DMS153 treated with DMSO at 0.1 percent for 48 hours (cell line): ENCODE data around the gene CD99L2.

Experiments used
- DNase-seq: peaks from one replicate; lab custom pipeline; 2025; ENCODE audit not compliant: unreplicated experiment; lab: John Stamatoyannopoulos, UW

The CD99L2 gene, protein sequence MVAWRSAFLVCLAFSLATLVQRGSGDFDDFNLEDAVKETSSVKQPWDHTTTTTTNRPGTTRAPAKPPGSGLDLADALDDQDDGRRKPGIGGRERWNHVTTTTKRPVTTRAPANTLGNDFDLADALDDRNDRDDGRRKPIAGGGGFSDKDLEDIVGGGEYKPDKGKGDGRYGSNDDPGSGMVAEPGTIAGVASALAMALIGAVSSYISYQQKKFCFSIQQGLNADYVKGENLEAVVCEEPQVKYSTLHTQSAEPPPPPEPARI

DNA sequence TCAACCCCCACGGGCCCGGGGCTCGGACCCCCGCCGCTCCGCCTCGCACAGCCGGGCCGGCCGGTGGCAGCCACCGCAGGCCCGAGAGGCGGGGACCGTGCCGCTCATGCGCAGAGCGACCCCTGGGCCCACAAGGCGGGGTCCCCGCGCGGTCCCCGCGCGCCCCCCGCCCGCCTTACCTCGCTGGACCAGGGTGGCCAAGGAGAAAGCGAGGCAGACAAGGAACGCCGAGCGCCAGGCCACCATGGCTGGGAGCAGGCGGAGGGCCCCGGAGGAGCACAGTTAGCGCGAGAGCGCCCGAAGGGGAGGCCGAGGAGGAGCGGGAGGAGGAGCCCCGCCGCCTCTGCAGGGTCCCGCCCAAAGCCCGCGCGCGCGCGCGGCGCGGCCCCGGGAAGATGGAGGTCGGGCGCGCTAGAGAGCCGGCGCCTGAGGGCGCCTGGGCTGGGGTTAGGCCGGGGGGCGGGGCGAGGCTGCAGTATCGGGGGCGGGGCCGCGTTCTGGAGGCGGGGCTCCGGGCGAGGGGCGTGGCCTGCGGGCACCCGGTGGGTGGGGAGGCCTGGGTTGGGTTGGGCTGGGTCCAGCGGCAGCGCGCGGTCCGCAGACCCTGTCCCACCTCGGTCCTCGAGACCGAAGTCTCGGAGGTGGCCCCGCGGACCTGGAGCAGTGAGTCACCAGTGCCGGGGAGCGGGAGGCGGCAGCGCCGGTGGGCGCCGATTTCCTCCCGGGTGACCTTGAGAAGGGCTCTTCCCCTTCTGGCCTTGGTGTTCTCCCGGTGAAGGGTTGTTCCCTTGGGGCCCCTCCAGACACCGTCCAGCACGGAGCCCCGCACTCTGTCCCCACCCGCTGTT is at the start of gene CD99L2:
TSS of gene CD99L2 (minus strand) at position 326 of the 848 bp plus-strand sequence. CDS start at position 246, 80 bp downstream.
- peak; percentile 88 for DNase-seq

DNA sequence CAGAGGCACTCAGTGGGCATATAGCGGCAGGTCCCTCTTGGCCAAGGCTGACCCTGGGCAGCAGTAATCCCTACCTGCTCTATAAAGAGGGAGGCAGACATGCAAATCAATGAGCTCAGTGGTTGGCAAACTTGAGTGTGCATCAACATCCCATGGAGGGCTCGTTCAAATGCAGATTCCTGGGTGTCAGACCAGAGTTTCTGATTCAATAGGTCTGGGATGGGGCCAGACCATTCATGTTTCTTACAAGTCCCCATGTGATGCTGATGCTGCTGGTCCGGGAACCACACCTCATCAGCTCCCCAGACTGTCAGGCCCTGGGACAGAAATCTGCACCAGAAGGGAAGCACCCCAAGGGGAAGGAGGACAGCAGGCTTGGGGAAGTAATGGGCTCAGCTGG is 45.8 kb upstream of the CD99L2 start:
- no peak for DNase-seq

DNA sequence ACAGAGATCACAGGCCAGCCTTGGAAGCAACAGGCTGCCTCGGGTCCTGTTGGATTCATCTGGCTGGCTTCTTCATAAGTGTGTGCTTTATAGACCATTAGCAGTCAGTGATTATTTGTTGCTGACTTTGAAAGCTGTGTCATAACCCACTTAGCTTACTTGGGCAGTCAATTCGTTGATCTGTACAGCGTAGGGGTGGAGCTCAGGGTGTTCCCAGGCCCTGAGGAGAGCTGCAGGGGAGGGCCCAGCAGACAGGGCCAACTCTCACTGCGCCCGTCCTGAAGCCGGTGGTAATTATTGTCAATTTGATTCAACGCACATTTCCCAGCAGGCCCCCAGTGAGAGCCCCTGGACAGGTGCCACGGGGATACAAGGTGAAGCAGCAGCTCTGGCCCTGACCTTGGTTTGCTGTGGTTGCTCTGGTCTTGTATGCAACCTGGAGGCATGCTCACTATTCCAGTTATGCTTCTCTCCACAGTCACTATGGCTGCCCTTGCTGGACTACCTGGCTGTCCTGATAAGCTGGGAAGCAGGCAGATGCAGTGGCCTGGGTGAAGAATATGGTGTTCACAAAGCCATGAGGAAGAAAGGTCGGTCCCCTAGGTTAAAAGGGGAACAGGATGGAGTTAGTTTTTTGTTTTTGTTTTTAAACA is 44.6 kb upstream of the CD99L2 start:
- DNase-seq: no peak

DNA sequence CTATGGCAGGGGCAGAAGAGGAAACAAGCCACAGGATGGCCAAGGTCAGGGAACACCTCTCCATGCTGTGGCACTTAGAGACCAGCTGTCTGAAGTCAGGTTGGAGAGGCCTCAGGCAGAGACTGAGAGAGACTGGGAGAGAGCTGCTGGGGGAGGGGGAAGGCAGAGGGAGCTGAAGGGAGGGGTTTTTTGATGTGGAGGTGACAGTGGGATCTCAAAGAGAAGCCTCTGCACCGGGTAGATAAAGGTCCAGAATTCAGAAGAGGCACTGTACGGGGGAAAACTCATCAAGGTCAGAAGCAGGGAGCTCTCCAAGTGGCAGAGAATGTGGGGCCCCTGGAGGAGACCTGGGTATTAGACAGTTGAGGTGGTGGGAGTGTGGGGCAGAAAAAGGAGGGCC is 43.1 kb upstream of the CD99L2 start:
- no peak for DNase-seq

DNA sequence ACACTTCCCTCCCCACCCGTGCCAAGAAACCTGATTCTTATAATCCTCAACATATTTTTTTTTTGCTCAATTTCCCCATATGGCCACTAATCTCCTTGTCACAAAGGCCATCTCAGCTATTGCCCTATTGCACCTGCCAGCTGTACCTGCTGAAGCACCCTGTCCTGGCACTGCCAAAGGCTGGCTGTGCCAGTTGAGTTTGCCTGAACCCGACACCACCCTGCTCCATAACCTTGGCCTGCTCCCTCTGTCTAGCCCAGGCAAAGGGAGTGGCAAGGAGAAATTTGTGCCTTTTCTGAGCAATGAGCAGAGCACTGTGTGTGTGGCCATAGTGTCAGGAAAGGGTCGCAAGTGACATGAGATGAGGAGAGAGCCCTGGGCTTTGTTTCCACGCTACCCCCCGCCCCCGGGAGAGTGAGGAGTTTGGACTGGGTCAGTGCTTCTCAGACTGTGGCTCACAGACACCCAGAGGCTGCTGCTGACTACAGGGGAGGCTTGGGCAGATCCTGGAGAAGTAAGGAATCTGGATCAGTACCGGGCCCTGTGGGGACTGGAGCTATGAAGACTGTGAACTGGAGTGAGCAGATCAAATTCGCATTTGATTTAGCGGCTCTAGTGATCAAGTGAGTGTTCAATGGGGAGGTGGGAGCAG is 42.5 kb upstream of the CD99L2 start:
- no peak for DNase-seq

DNA sequence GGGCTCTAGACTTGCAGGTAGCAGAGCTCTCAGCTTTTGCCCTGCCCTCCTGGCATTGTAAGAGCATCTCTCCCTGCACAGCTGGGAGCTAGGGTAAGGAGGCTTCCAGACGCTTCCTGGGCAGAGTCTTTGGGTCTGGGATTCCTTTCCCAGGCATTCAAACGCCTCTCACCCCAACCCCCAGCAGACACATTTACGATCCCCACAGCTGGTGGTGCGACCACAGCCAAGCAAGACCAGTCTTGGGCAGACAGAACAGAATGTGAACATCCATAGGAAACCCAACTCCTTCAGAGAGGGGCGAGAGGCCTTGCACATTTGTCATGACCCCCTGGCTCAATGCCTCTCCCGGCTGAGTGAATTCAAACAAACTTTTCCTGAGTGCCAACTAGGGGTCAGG is 38.1 kb upstream of the CD99L2 start:
- no peak for DNase-seq

DNA sequence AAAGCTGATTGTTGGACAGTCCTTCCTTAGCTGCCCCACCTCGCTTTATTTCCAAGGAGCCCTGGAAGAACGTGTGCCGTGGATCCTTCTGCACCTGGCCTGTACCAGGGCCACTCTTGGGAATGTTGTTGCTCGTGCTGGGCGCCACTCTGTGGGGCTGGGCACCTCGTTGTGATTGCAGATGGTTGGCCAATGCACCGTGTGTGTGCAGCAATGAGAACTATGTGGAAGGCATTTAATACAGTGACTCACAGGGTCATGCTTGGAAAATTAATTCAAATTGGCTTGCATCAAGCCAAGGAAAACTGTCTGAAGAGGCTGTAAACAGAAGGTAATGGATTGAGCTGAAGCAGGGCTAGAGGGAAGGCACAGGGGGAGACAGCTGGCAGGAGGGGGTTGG is 37.0 kb upstream of the CD99L2 start:
- no peak for DNase-seq

DNA sequence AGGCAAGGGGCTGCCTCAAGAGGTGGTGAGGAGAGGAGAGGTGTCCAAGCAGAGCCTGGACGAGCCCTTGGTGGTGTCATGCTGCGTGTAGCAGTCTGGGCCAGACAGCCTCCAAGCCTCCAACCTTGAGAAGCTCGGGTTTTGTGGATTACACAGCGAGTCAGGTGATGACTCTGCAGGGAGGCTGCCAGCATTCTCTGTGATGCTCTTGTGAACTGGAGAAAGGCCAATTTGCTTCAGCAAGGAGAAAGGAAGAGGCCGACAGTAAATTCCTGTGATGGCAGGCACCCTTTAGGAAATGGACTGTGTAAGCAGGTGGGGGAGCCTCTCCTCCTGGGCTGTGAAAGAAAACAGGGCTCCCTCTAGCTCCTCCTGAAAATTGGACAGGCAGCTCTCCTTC is 36.0 kb upstream of the CD99L2 start:
- no peak for DNase-seq

DNA sequence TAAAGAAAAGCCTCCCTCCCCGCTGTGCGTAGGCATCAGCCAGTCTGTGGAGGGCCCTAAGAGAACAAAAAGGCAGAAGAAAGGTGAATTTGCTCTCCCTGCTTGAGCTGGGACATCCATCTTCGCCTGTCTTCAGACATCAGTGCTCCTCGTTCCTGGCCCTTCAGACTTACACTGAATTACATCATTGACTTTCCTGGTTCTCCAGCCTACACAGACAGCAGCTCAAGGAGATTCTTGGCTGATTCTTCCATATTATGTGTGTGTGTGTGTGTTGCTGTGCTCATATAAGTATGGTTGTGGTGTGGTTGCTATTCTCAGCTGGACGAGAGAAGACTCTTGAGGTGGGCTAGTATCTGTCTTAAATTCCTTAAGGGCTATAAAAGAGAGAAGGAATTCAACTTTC is 35.5 kb upstream of the CD99L2 start:
- DNase-seq: no peak

DNA sequence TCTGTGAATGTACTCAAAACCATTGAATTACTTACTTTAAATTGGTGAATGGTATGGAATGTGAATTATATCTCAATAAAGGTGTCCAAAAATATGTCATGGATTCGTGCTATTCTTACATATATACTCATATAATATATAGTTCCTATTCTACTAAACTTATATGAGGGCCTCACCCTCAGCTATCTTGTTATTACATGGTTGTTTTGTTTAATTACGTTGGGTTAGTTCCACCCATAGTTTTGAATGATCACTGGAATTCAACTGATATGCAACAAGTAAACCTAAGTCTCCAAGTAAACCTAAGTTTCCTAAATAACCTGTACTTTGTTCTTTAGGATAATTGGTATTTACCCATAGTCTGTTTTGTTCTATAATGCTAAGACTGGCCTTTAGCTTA is 30.6 kb upstream of the CD99L2 start:
- DNase-seq: no peak

DNA sequence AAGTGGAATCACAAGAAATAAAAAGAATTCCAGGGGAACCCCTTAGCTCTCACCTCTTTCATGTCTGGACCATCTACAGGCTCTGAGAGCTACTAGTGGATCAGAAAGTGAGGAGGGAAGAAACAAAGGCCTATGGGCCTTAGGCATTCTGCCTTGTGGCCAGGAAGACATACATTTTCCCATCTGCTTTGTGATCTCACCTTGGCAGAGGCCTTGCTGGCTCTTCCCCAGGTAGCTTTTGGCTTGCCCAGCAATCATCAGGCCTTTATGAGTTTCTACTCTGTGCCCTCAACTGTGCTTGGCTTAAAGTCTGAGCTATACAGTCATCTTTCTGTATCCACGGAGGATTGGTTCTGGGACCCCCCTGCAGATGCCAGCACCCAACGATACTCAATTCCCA is 28.3 kb upstream of the CD99L2 start:
- DNase-seq: no peak

DNA sequence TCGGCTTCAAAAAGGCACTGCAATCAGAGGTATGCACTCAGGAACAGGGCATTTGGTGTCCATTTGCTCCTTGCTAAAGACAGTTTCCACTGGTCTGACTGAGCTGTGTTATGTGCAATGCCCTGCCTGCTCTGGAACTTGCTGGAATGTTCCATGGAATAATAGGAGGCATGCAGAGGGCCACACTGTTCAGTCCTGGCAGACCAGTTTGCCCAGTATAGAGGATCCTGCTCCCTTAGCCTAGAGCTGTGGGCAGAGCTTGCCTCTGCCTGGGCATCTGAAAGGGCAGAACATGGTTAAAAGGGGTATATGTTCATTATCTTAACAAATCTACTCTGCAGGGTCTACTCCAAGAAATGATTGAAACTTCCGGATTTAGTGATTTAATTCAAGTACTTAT is 27.8 kb upstream of the CD99L2 start:
- DNase-seq: no peak

DNA sequence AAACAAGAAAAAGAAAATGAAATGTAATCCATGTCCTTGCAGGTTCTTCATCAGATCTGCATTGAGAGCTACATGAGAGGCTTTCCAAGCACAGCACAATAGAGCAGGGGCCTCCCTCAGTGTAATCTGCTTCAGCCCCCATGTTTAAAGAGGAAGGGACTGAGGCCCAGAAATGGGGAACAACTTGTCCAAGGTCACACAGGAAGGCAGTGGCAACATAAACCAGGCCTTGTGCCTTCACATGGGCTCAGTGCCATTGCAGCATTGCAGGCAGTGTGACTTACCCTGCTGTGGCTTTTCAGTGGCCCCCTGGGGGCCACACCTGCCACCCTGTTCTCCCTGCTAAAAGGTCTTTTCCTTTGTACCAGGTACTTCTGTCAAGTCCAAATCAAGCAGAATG is 20.9 kb upstream of the CD99L2 start:
- no peak for DNase-seq

DNA sequence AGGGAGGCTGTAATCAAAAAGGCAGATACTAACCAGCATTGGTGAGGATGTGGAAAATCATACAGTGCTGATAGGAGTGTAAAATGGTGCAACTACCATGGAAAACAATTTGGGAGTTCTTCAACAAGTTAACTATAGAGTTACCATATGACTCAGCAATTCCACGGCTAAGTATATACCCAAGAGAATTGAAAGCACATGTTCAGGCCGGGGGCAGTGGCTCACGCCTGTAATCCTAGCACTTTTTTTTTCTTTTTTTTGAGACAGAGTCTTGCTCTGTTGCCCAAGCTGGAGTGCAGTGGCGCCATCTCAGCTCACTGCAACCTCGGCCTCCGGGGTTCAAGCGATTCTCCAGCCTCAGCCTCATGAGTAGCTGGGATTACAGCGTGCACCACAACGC is 15.0 kb upstream of the CD99L2 start:
- DNase-seq: no peak

DNA sequence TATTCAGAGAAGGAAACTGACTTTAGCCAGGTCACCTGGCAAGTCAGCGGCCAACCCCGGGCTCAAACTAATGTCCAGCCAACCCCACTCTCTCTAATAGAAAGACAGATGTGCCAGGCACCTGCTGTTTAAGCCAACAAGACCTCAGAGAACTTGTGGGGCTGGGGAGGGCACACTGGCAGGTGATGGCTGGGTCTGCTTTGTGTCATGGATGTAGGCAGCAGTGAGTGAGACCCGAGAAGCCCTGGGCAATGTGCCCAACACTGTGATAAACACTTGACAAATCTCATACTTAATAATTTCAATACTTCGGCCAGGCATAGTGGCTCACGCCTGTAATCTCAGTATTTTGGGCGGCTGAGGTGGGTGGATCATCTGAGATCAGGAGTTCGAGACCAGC is 9.0 kb upstream of the CD99L2 start:
- DNase-seq: no peak

DNA sequence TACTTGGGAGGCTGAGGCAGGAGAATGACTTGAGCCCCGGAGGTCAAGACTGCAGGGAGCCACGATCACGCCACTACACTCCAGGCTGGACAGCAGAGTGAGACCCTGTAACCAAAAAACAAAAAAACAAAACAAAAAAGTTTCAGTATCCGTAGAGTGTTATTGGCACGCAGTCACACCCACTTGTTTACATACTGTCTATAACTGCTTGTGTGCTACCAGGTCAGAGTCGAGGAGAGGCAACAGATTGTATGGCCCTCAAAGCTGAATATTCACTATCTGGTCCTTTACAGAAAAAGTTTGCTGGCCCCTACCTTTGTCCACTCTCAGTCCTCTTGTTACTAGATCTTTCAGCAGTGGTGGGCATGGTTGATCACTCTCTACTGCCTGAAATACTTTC is 8.2 kb upstream of the CD99L2 start:
- DNase-seq: no peak

DNA sequence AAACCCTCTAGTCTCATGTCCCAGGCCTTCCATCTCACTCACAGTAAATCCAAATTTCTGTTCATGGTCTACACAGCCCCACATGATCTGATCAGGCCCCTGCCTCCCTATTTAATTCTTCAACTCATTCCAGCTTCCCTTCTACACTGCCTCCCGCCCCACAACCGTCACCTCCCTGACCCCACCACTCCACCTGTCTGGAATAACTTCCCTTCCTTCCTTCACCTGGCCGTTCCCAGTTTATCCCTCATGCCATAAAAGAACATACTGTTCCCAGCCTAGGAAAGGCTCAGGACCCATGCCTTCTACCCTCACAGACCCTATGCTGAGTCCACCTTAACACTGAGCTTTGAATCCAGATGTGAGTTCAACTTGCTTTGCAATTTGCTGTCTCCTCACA is 6.8 kb upstream of the CD99L2 start:
- DNase-seq: no peak

DNA sequence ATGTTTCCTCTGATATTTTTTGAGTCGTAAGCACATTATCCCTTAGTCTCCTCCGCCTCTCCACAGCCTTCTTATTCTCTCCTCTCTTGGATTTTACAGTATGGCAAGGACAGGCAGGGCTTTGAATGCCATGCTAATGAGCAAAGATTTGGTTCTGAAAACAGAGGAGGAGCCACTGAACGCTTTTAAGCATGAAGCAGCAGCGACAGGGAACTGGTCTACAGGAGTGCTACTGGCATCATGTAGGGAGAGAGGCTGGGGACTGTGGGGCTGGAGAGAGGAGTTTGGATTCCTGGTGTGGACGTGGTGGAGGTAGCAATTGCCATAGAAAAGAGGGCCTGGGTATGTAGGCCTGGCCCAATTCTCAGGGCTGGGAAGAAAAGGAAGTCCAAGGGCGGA is 4.6 kb upstream of the CD99L2 start:
- no peak for DNase-seq

DNA sequence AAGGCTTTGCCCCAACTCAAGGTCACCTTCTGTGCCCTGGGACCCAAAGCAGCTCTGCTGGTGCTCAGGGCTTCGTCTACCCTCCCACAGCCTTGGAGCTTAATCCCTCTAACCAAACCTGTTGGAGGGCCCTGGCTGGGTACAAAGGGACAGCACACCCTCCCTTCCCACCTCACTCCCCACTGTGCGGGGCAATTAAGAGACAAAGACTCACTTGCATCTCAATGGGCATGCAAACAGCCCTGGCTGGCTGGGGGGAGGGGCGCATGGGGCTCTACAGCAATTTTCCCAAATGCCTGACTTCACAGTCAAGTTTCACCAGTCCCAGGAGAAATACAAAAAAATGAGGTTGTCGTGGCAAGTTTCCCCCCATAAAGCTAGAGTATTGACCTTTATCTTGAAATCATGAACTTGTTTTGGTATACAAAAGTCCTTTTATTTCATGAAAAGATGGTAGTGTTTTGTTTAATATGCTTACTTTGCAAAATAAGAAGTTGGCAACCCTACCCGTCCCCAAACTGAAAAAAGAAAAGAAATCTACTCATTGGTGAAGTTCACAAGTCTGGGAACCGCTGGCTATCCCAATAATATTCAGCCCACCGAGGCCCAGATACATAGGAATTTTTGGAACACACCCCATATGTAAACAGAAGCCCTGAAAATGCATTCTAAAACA is 4.1 kb upstream of the CD99L2 start:
- DNase-seq: peak; percentile 7

DNA sequence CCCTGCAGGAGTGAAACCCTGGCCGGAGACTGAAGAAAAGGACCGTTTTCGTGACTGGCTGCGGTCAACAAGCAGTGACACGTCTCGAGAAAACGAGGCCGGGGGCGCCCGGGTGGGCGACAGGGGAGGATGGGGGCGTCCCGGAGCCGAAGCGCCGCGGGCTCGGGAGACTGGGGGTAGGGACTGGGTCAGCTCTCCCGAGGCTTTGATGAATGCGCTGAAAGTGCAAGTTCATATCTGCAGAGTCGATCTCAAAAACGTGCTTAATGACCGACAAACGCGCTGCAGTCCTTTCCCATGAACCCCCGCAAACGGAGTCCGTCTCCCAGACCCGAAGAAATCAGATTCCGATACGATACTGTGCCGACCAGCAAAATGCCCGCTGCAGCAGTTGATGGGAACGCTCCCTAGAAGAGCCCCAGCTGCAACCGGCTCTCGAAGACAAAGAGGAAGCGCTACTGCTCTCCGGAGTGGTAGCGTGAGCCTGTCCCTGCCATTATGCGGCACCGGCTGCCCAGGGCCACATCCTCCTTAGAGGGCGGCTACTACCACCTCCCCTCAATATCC is 806 bp upstream of the CD99L2 start:
- DNase-seq: peak; percentile 68
